HG02798 (cell line): ENCODE measurements around the gene KIF16B.

Experiments
- ATAC-seq: cut with Tn5 transposase; IDR thresholded peaks from one replicate; pipeline ENCODE4 v1.9.1; 2021; ENCODE audit warnings: mild to moderate bottlenecking; ENCODE audit not compliant: unreplicated experiment, poor library complexity

The KIF16B gene

GRCh38 chr20:16485401-16485800 lies 87.8 kb downstream of the KIF16B start:
- no peak for ATAC-seq

GRCh38 chr20:16483024-16483423 lies 90.2 kb downstream of the KIF16B start:
- no peak for ATAC-seq

GRCh38 chr20:16481977-16482376 lies 91.3 kb downstream of the KIF16B start:
- ATAC-seq = no peak

GRCh38 chr20:16479666-16480065 lies 93.6 kb downstream of the KIF16B start:
- ATAC-seq = no peak

GRCh38 chr20:16477632-16478031 lies 95.6 kb downstream of the KIF16B start:
- no peak for ATAC-seq

- peak; percentile 66 for ATAC-seq
Observed at GRCh38 chr20:16476032-16476431, 97.2 kb downstream of the KIF16B start.

- ATAC-seq = no peak
Observed at GRCh38 chr20:16475225-16475624, 98.0 kb downstream of the KIF16B start.

GRCh38 chr20:16474363-16474762 lies 98.9 kb downstream of the KIF16B start:
- ATAC-seq = no peak

GRCh38 chr20:16472045-16472872 lies 101.0 kb downstream of the KIF16B start:
- ATAC-seq = no peak

GRCh38 chr20:16469395-16469905 lies 103.8 kb downstream of the KIF16B start:
- no peak for ATAC-seq

- ATAC-seq = no peak
Observed at GRCh38 chr20:16462711-16463110, 110.5 kb downstream of the KIF16B start.

- no peak for ATAC-seq
Observed at GRCh38 chr20:16459019-16459700, 114.1 kb downstream of the KIF16B start.

GRCh38 chr20:16457514-16457913 lies 115.7 kb downstream of the KIF16B start:
- no peak for ATAC-seq

GRCh38 chr20:16455324-16455723 lies 117.9 kb downstream of the KIF16B start:
- no peak for ATAC-seq

GRCh38 chr20:16451982-16452381 lies 121.3 kb downstream of the KIF16B start:
- no peak for ATAC-seq

GRCh38 chr20:16451001-16451400 lies 122.2 kb downstream of the KIF16B start:
- no peak for ATAC-seq

GRCh38 chr20:16446991-16447390 lies 126.3 kb downstream of the KIF16B start:
- no peak for ATAC-seq

- no peak for ATAC-seq
Observed at GRCh38 chr20:16446246-16446645, 127.0 kb downstream of the KIF16B start.

GRCh38 chr20:16445482-16445881 lies 127.8 kb downstream of the KIF16B start:
- ATAC-seq = no peak

- ATAC-seq = no peak
Observed at GRCh38 chr20:16444057-16444777, 129.0 kb downstream of the KIF16B start.
